K562 (cell line): ENCODE measurements around the gene BIRC5. TPM values are rescaled to one million over a fixed set of nuclear protein-coding genes. Genes with fewer than 3 reads are reported as not detected.
A peak's percentile ranks its signal among the peaks of the same experiment; 100 is the strongest.

ENCODE experiments used
- ATAC-seq: fragments of 200-7000 bp; cut with Tn5 transposase; 3 replicates; pipeline ENCODE4 v1.9.1; 2020; ENCODE audit warnings: moderate library complexity
- BruUV-seq: library from RNA; stranded (reverse); fragments of 400-500 nt; replicated peaks from 2 replicates; lab custom pipeline; 2021; lab: Mats Ljungman, UMichigan
- CTCF ChIA-PET: fragments of 300-600 bp; formaldehyde crosslinking; extraction: SDS; loops from one replicate; lab custom pipeline; 2021; ENCODE audit warnings: low intra/inter-chr PET ratio; lab: Yijun Ruan, JAX
- POLR2A ChIA-PET: fragments of 300-600, 350-650 bp; sonication (Branson Sonifier 250); formaldehyde crosslinking; extraction: SDS; loops from one replicate; lab custom pipeline; 2021; ENCODE audit warnings: antibody characterized with exemption, inconsistent platforms; lab: Yijun Ruan, JAX
- DNase-seq, 4 experiments: peaks; one replicate each; pipeline versions ENCODE4 v3.0.0 to v3.0.0-alpha.2; 2011 to 2018; ENCODE audit warnings: low spot score in 3 of 4, mixed read lengths in 3 of 4; ENCODE audit errors: extremely low read depth in 1 of 4
- FAIRE-seq: peaks from 2 replicates; lab custom pipeline; 2011; peaks lifted over from hg19 to GRCh38; lab: Jason Lieb, UNC
- H2AFZ ChIP-seq: 2 replicates; pipeline ENCODE4 v1.6.0; 2011; ENCODE audit warnings: low read depth, low read length, control low read depth, inconsistent platforms
- H3K27ac ChIP-seq: fragments of 200-600 bp; 3 replicates; pipeline ENCODE4 v1.8.0; 2011; ENCODE audit warnings: low read depth, mild to moderate bottlenecking, control low read depth, inconsistent platforms, low read length, moderate library complexity, mixed read lengths; ENCODE audit errors: extremely low read depth
- H3K27me3 ChIP-seq, 2 experiments: fragments of 300-600 bp in 1 of 2; 2 replicates in 1 of 2; 3 replicates in 1 of 2; pipeline versions ENCODE4 v1.6.0 to v1.8.0; 2011; ENCODE audit warnings: inconsistent platforms in 2 of 2, low read length in 2 of 2, mild to moderate bottlenecking in 1 of 2, mixed read lengths in 1 of 2, moderate library complexity in 1 of 2; ENCODE audit not compliant: control insufficient read depth in 2 of 2, insufficient read depth in 2 of 2
- H3K36me3 ChIP-seq: fragments of 300-600 bp; 3 replicates; pipeline ENCODE4 v1.8.0; 2011; ENCODE audit warnings: mild to moderate bottlenecking, low read length, inconsistent platforms; ENCODE audit not compliant: control insufficient read depth, insufficient read depth
- H3K4me1 ChIP-seq, 2 experiments: fragments of 200-600 bp in 1 of 2; replicated peaks in 1 of 2; 2 replicates in 1 of 2; 3 replicates in 1 of 2; pipeline versions ENCODE4 v1.5.1 to v1.8.0; 2011; ENCODE audit warnings: inconsistent platforms in 2 of 2, low read length in 2 of 2, mild to moderate bottlenecking in 1 of 2, mixed read lengths in 1 of 2, moderate library complexity in 1 of 2; ENCODE audit not compliant: control insufficient read depth in 2 of 2, insufficient read depth in 2 of 2
- H3K4me2 ChIP-seq: 2 replicates; pipeline ENCODE4 v1.6.1; 2011; ENCODE audit warnings: low read length, control low read depth, inconsistent platforms, mixed read lengths; ENCODE audit not compliant: insufficient read depth
- H3K4me3 ChIP-seq: fragments of 200-600 bp; sonication (generic), shearing (Covaris generic); 2 replicates; pipeline ENCODE4 v1.5.1; 2016; ENCODE audit warnings: control low read depth, inconsistent platforms
- H3K79me2 ChIP-seq: fragments of 200-600 bp; 3 replicates; pipeline ENCODE4 v1.8.0; 2011; ENCODE audit warnings: low read length, inconsistent platforms; ENCODE audit not compliant: control insufficient read depth, insufficient read depth
- H3K9ac ChIP-seq, 2 experiments: 2 replicates each; pipeline versions ENCODE4 v1.6.0 to v1.6.1; 2011; ENCODE audit warnings: low read depth in 2 of 2, low read length in 2 of 2, control low read depth in 1 of 2, inconsistent platforms in 1 of 2, mild to moderate bottlenecking in 1 of 2, mixed read lengths in 1 of 2; ENCODE audit not compliant: insufficient read depth in 1 of 2
- H3K9me1 ChIP-seq: one replicate; pipeline ENCODE4 v1.6.0; 2011; ENCODE audit warnings: inconsistent platforms, mild to moderate bottlenecking, low read length, moderate library complexity; ENCODE audit not compliant: control insufficient read depth, insufficient read depth
- H3K9me3 ChIP-seq: replicated peaks from 2 replicates; pipeline ENCODE4 v1.5.1; 2011; ENCODE audit warnings: low read depth, low read length, inconsistent platforms; ENCODE audit not compliant: control insufficient read depth, insufficient read depth
- H4K20me1 ChIP-seq: replicated peaks from 2 replicates; pipeline ENCODE4 v1.6.1; 2011; ENCODE audit warnings: low read length, inconsistent platforms, mixed read lengths; ENCODE audit not compliant: control insufficient read depth, insufficient read depth
- ILK ChIP-seq: fragments of 450-650 bp; IDR thresholded peaks from 2 replicates; pipeline ENCODE4 v1.6.1; 2016; ENCODE audit warnings: missing genetic modification characterization, low read depth, mild to moderate bottlenecking, missing compliant biosample characterization, moderate library complexity, borderline replicate concordance
- POLR2G ChIP-seq: fragments of 200-400 bp; formaldehyde crosslinking; IDR thresholded peaks from 2 replicates; pipeline ENCODE4 v1.6.1; 2017; ENCODE audit warnings: low read depth, mild to moderate bottlenecking, antibody characterized with exemption, low read length, moderate library complexity
- SMARCA4 ChIP-seq: fragments of 450-650 bp; IDR thresholded peaks from 2 replicates; pipeline ENCODE4 v1.6.1; 2016
- ZNF75A ChIP-seq: fragments of 450-650 bp; formaldehyde crosslinking; IDR thresholded peaks from 2 replicates; pipeline ENCODE4 v1.4.0; 2020; ENCODE audit warnings: mild to moderate bottlenecking
- WGBS: fragments of 100-300 bp; shearing (Covaris generic); methylation state at CpG from one replicate; pipeline ENCODE4 v1.1.6; 2016; ENCODE audit warnings: low coverage, mixed read lengths; ENCODE audit not compliant: insufficient coverage; ENCODE audit errors: missing lambda C conversion rate; 5-methylcytosine and 5-hydroxymethylcytosine counted together
- in situ Hi-C: fragments of 300-500 bp; cut with MboI; formaldehyde crosslinking; loops from 4 replicates; pipeline ENCODE4 v1.15.0; 2018; ENCODE audit warnings: inconsistent platforms, mixed read lengths
- intact Hi-C: fragments of 100-400 bp; cut with micrococcal nuclease; formaldehyde crosslinking; loops from 2 replicates; pipeline ENCODE4 v1.14.2; 2022
- polyA plus RNA-seq, 8 experiments: library from polyadenylated mRNA; depleted of rRNA in 4 of 8; stranded (reverse) in 5 of 8; unstranded in 3 of 8; fragments of >200 nt; fragmentation: Nextera tagmentation in 2 of 8; fragmentation: Illumina TruSeq in 1 of 8; extraction: Ambion mirVana in 2 of 8; extraction: Trizol in 1 of 8; gene quantifications; 2 replicates each; pipeline versions ENCODE4 v1.2.1 to v1.2.3, GENCODE V29; 2011 to 2014; ENCODE audit warnings: inconsistent platforms in 1 of 8, missing spikeins in 1 of 8
- total RNA-seq, 7 experiments: library from RNA; depleted of rRNA in 6 of 7; stranded (reverse); fragments of >200 nt in 6 of 7; fragmentation: Illumina TruSeq in 2 of 7; extraction: Trizol in 2 of 7; gene quantifications; 2 replicates each; pipeline versions ENCODE4 v1.2.1 to v1.2.3, GENCODE V29; 2011 to 2021; ENCODE audit warnings: low replicate concordance in 1 of 7

BIRC5 gene
- total and polyA plus RNA-seq, 9 of the 15 experiments (the other 6 are each of a cell fraction or from before 2014, with no cell fraction given) = 64.4 to 140 (median 101) TPM

DNA sequence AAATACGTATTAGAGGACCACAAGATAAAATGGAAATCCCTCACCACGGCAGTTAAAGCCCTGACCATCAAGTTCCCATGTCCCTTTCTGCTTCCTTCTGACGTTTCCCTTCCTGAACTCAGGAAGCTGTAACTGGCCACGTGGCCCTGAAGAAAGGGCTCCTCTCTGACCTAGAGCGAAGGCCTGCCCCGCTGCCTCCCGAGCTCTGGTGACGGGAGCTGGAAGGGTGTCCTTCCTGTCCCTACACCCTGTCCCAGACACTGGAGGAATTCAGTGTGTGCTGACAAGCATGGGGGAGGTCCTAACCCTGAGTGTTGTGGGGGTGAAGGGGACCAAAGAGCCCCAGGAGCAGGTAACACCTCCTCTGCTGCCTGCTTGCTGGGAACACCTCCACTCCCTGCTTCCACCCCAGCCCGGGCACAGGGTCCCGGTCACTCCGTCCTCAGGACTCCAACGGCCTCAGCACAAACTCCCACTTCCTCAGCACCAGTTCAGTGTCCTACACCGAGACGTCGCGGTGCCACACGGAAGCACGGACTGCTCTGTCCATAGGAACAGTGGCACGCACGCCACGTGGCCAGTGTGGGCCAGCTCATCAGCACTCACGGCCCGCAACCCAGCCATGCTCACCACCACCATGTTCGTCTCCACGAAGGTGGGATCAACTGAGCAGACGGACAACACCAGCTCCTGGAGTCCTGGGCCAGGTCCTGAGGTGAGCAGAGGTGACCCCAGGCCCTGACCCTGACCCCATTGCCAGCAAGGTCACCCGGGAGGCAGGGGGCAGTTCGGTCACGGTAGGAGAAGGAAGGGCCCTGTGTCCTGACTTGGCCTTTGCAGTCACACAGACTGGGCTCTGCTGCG, 34.2 kb downstream of the BIRC5 start:
- BruUV-seq = no TSS peak
- in situ Hi-C loops = no loop called here
- intact Hi-C loops = no loop called here
- peaks cover 18 to 53% of the 10 kb centered on the region in 2 experiments for H3K4me1 ChIP-seq
- no peaks in the 10 kb centered on the region for H4K20me1 ChIP-seq
- no peak for TF ChIP-seq SMARCA4
- TF ChIP-seq ILK (tag) = no peak
- no peak for TF ChIP-seq ZNF75A (CRISPR knock-in tag)
- TF ChIP-seq POLR2G = peak; percentile 37
- TF ChIP-seq, all 486 proteins: peak for 1
- no peaks in the 10 kb centered on the region for H3K27me3 ChIP-seq
- peak overlapping the region; percentile 87 for H2AFZ ChIP-seq
- CTCF ChIA-PET = no interaction called here
- H3K9me1 ChIP-seq = no peaks in the 10 kb centered on the region
- ATAC-seq (no peak), DNase-seq (no peak), FAIRE-seq (no peak)
- no peak overlapping the region for H3K4me2 ChIP-seq
- H3K36me3 ChIP-seq = no peaks in the 10 kb centered on the region
- no peaks in the 10 kb centered on the region for H3K79me2 ChIP-seq
- H3K9me3 ChIP-seq = no peaks in the 10 kb centered on the region
- peak overlapping the region; percentile 33; the same call in 1 of the 3 replicates for H3K27ac ChIP-seq
- POLR2A ChIA-PET = interaction anchor here (0.7 to 1.8 kb wide), 6 partner anchors 11 to 98 kb away, joined by 3 to 5 read pairs (median 3); no protein-coding TSS in a partner anchor
- H3K9ac ChIP-seq = peak overlapping the region in 1 of 2 experiments; percentile 85; a peak in 2 of 4 replicates
- no peak overlapping the region for H3K4me3 ChIP-seq
- 81% methylated on average over 27 of the region's 30 CpGs for WGBS
